ENCODE measurements around the gene VPS39.

The VPS39 gene

DNA sequence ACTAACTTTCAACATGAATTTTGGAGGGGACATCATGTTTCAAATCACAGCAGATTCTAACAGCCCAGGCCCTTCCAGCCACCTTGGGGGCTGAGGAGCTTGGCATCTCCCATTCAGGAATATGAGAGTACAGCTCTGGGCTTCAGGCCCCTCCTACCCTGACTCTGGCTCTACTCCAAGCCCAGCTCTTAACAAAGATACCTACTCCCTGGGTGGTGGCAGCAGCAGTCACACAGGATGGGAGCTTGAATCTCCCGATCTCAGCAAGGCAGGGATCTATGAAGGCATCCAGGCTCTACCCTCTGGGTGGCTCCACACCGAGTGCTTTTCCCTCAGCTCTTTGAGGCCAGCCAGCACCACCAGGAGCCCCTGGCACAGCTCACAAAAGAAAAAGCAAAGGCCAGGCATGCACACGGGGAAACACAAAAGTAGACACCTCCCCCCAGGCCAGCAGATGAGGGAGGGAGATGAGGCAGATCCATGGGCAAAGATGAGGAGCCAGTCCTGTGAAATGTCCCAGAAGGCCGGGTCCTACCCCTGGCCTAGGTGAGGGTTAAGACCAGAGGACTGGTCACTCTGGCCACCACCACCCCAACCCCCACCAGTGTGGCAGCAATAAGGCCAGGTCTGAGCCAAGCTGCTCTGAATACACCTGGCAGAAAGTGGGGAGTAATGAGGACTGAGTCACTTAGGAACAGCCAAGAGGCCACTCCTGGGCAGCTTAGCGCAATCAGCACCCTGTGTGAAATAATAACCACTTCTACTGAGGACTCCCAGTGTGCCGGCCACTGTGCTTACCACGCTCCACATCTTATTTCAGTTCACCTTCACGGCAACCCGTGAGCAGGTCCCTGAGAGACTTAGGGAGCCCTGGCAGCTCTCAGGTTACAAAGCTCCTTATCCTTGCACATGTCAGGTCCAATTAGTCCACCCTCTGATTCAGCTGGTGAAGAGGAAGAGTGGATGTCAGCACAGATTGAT is 76.0 kb downstream of the VPS39 start:
- H3K27me3 ChIP-seq (ENCODE audit: low read depth), result no peaks in the 10 kb centered on the region; the same call in 1 of the 2 replicates
- H3K36me3 ChIP-seq (replicated peaks), result no peaks in the 10 kb centered on the region
- in situ Hi-C loops (cut with MboI; ENCODE audit: low sequenced_read_pairs), result loop anchor here (10.0 kb wide), 1 partner anchor 137 kb away; no protein-coding TSS in a partner anchor
- DNase-seq (ENCODE audit: low spot score in 2 of 2), result peak in 1 of 2 experiments; percentile 27
- no peak overlapping the region for H3K4me3 ChIP-seq
- no peaks in the 10 kb centered on the region for H3K9me3 ChIP-seq
- H3K4me1 ChIP-seq, result no peaks in the 10 kb centered on the region

DNA sequence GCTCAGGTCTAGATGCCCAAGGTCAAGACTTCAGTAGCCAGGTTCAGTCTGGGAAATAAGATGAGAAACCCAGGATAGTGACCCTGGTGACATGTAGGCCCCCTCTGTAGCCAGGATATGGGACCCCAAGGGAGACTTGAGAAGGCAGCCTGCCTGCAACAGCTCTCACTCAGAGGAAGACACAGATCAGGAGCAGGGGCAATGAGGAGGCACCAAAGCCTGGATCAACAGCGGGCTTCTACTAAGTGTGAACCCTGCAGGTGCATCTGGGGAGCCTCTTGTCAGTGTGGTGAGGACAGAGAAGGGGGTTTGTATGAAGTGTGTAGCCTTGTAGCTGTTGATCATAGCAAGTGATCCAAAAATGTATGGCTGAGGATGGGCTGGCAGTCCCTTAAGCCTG is 77.1 kb downstream of the VPS39 start:
- no peaks in the 10 kb centered on the region for H3K9me3 ChIP-seq
- H3K27me3 ChIP-seq (ENCODE audit: low read depth), result no peaks in the 10 kb centered on the region; the same call in 1 of the 2 replicates
- in situ Hi-C loops (cut with MboI; ENCODE audit: low sequenced_read_pairs), result loop anchor here (10.0 kb wide), 1 partner anchor 136 kb away; no protein-coding TSS in a partner anchor

DNA sequence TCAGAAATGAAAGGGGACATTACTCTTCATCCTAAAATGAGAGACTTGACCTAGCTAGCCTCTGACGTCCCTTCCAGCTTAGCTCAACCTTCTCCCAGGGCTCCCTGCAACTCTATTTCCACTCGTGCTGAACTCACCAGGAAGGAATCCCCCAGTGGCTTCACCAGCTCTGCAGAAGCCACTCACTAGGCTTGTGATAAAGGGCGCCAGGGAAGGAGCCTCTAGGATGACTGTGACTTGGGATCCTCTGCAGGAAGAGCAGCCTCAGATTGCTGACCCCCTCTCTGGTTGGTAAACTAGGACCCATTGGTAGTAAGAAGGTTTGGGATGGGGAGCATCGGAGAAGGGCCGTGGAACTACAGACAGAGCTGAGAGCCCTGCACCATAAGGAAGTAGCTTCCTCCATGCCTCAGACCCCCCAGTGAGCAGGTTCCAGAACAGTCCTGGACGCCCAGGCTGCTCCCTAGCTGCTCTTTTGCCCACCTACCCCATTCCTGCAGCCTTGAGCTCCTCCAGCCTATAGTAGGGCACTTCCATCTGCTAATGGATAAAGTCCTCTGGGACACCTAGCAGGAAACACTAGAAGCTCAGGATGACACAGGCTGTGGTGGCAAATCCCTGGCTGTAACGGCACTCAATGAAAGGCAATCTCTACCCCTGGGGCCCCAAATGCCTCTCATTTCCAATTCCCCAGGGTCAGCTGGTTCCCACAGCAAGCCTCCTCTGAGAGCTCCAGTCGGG is 77.7 kb downstream of the VPS39 start:
- Histone ChIP-seq H3K36me3 (replicated peaks) (no peaks in the 10 kb centered on the region), H3K4me1 (no peaks in the 10 kb centered on the region), H3K4me3 (no peak overlapping the region), H3K9me3 (no peaks in the 10 kb centered on the region), H3K27me3 (ENCODE audit: low read depth) (no peaks in the 10 kb centered on the region; the same call in 1 of the 2 replicates)
- in situ Hi-C loops (cut with MboI; ENCODE audit: low sequenced_read_pairs), result loop anchor here (10.0 kb wide), 1 partner anchor 136 kb away; no protein-coding TSS in a partner anchor
- no peak for DNase-seq (ENCODE audit: low spot score in 2 of 2)

More for the DNA sequence above, 77.1 kb downstream of the VPS39 start:
- Histone ChIP-seq H3K4me3 (no peak overlapping the region), H3K4me1 (no peaks in the 10 kb centered on the region), H3K36me3 (replicated peaks) (no peaks in the 10 kb centered on the region)
- no peak for DNase-seq (ENCODE audit: low spot score in 2 of 2)

DNA sequence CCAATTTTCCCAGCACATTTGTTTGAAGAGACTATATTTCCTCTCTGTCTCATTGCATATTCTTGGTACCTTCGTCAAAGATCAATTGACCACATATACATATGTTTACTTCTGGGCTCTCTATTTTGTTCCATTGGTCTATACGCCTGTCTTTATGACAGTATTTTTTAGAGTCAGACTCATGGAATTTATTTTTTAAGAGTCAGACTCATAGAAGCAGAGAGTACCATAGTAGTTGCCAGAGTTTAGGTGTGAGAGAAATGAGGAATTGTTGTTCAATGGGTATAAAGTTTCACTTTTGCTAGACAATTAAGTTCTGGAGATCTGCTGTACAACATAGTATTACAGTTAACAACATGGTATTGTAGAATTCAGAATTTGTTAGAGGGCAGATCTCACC is 78.7 kb downstream of the VPS39 start:
- H3K27me3 ChIP-seq (ENCODE audit: low read depth), result no peaks in the 10 kb centered on the region; the same call in 1 of the 2 replicates
- in situ Hi-C loops (cut with MboI; ENCODE audit: low sequenced_read_pairs), result no loop called here
- H3K4me3 ChIP-seq, result no peak overlapping the region
- H3K36me3 ChIP-seq (replicated peaks), result no peaks in the 10 kb centered on the region
- no peaks in the 10 kb centered on the region for H3K9me3 ChIP-seq
- DNase-seq (ENCODE audit: low spot score in 2 of 2), result no peak
- no peaks in the 10 kb centered on the region for H3K4me1 ChIP-seq

DNA sequence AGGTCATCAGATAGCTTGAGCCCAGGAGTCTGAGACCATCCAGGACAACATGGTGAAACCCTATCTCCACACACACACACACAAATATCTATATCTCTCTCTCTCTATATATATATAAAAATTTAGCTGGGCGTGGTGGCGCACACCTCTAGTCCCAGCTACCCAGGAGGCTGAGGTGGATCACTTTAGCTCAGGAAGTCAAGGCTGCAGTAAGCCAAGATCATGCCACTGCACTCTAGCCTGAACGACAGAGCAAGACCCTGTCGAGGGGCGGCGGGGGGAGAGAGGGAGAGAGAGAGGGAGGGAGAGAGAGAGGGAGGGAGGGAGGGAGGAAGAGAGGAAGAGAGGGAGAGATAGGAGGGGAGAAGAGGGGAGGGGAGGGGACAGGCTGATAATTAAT is 79.6 kb downstream of the VPS39 start:
- H3K9me3 ChIP-seq, result no peaks in the 10 kb centered on the region
- no peak overlapping the region for H3K4me3 ChIP-seq
- no peaks in the 10 kb centered on the region for H3K36me3 ChIP-seq (replicated peaks)
- H3K4me1 ChIP-seq, result no peaks in the 10 kb centered on the region
- no peaks in the 10 kb centered on the region; the same call in 1 of the 2 replicates for H3K27me3 ChIP-seq (ENCODE audit: low read depth)
- no peak for DNase-seq (ENCODE audit: low spot score in 2 of 2)
- in situ Hi-C loops (cut with MboI; ENCODE audit: low sequenced_read_pairs), result no loop called here

DNA sequence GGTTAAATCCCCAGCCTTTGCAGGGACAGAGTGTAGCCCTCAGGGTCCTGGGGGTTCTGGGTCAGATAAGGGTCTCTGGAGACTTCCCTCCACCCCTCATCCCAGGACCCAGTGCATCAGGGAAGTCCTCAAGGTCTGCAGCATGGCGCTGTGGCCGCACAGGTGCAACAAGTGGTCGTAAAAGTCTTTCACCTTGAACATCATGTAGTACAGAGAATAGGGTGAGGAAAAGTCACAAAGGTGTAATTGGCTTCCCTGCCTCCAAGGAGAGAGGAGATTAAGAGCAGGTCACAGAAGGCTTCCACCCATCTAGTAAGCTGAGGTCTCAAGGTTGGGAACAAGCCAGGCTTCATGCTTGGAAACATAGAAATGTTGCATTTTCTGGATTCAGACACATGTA is 84.6 kb downstream of the VPS39 start:
- peaks cover 8% of the 10 kb centered on the region for H3K4me1 ChIP-seq
- no peak for DNase-seq (ENCODE audit: low spot score in 2 of 2)
- in situ Hi-C loops (cut with MboI; ENCODE audit: low sequenced_read_pairs), result no loop called here

DNA sequence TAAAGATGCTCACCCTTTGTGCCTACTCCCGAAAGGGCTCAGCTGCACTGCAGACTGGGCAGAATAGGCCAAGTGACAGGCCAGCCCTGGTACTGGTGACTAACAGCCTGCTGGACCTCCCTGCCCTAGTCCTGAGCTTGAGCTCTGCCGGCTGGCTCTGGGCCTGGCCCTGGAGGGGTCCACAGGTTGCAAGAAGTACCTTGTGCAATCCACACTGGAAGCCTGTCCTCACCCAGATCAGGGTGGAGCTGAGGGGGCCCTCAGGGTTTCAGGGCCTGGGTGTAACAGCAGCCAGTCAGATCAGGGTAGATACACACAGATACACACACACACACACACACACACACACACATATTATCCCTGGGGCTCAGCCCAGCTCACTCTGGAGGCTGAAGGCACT is 86.4 kb downstream of the VPS39 start:
- Histone ChIP-seq H3K27me3 (ENCODE audit: low read depth) (no peaks in the 10 kb centered on the region), H3K36me3 (replicated peaks) (no peaks in the 10 kb centered on the region), H3K4me1 (peaks cover 8% of the 10 kb centered on the region), H3K9me3 (no peaks in the 10 kb centered on the region), H3K4me3 (no peak overlapping the region)
- DNase-seq (ENCODE audit: low spot score in 2 of 2), result no peak
- in situ Hi-C loops (cut with MboI; ENCODE audit: low sequenced_read_pairs), result no loop called here

More for the DNA sequence above, 84.6 kb downstream of the VPS39 start:
- Histone ChIP-seq H3K27me3 (ENCODE audit: low read depth) (no peaks in the 10 kb centered on the region), H3K4me3 (no peak overlapping the region), H3K9me3 (no peaks in the 10 kb centered on the region), H3K36me3 (replicated peaks) (no peaks in the 10 kb centered on the region)

DNA sequence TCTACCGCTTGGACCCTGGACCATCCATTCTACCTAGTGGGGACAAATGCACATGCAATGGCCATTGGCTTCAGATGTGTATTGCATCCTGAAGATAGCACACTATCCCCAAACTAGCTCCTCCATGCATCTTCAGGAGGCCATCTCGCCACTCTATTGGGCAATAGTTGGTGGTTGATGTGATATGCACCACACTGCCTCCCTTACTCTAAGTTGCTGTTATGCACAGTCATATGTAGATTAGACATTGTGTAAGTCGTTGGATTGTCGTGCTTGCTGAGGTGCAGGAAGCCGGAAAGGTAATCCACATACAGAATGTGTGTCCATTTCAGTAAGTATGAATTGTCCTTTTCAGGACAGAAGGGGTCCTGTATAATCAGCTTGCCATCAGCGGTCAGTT is 87.1 kb downstream of the VPS39 start:
- Histone ChIP-seq H3K4me3 (no peak overlapping the region), H3K9me3 (no peaks in the 10 kb centered on the region), H3K36me3 (replicated peaks) (no peaks in the 10 kb centered on the region), H3K27me3 (ENCODE audit: low read depth) (no peaks in the 10 kb centered on the region), H3K4me1 (peaks cover 8% of the 10 kb centered on the region)
- in situ Hi-C loops (cut with MboI; ENCODE audit: low sequenced_read_pairs), result no loop called here
- no peak for DNase-seq (ENCODE audit: low spot score in 2 of 2)

DNA sequence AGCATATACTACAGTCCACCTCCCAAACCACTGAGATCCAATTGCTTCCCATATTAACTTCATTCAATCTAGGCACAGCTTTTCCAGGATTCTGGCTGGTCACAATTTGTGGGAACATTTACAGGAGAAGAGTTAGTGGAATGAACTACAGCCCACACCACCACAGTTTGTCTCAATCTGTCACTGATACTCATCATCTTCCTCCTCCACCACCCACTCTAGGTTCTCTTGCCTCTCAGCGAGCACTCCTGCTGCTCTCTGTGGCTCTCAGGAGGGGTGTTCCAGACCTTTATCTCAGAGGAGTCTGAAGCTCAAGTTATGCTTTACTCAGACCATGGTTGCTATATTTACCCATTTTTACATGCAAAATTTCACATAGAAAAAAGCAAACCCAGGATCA is 87.8 kb downstream of the VPS39 start:
- Histone ChIP-seq H3K9me3 (no peaks in the 10 kb centered on the region), H3K4me3 (no peak overlapping the region), H3K4me1 (peaks cover 8% of the 10 kb centered on the region), H3K36me3 (replicated peaks) (no peaks in the 10 kb centered on the region), H3K27me3 (ENCODE audit: low read depth) (no peaks in the 10 kb centered on the region)
- in situ Hi-C loops (cut with MboI; ENCODE audit: low sequenced_read_pairs), result no loop called here
- no peak for DNase-seq (ENCODE audit: low spot score in 2 of 2)

DNA sequence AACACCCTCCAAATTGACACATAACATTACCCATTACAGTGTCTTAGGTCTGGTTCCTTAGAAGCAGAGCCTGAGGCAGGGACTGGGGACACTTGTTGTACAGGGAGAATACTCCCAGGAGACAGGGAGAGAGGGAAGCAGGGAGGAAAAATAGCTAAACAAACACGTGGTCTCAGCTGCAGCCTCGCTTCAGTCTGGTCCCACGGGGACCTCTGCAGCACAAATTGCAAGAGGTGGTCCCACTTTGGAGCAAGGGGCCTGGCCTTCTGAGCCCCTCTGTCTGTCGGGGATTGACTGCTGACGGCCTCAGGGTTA is 88.7 kb downstream of the VPS39 start:
- Histone ChIP-seq H3K4me1 (peaks cover 8% of the 10 kb centered on the region), H3K9me3 (no peaks in the 10 kb centered on the region), H3K4me3 (peak overlapping the region; percentile 16), H3K36me3 (replicated peaks) (no peaks in the 10 kb centered on the region), H3K27me3 (ENCODE audit: low read depth) (no peaks in the 10 kb centered on the region)
- DNase-seq (ENCODE audit: low spot score in 2 of 2), result peak in 1 of 2 experiments; percentile 13
- in situ Hi-C loops (cut with MboI; ENCODE audit: low sequenced_read_pairs), result no loop called here

DNA sequence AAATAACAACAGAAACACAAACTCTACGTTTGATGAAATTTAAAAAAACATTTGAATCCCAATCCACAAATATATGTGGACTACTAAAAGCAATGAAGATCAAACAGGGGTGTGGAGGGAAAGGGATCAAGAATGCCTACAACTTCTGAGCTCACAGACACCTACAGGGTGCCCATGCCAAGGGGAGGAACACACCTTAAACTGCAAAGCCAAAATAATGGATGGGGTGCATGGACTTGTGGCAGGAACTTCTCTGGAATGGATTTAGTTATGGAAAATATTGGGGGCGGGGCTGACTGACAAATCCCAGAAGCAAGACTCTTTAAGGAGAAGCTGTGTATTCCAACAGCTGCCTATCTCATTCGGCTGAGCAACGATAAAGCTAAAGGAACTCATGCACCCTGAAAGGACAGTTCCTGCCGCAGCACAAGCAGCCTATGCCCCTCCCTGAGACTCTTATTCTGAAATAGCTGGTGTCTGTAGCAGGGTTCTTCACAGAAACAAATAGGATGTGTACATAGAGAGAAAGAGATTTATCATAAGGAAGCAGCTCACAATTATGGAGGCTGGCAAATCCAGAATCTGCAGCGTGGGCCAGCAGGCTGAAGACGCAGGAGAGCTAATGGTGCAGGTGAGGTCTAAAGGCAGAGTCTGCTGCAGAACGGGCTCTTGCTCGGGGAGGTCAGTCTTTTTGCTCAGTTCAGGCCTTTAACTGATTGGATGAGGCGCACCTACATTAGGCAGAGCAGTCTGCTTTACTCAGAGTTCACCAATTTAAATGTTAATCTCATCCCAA is 89.3 kb downstream of the VPS39 start:
- DNase-seq (ENCODE audit: low spot score in 2 of 2), result peak; percentile 39 to 52
- Histone ChIP-seq H3K36me3 (replicated peaks) (no peaks in the 10 kb centered on the region), H3K27me3 (ENCODE audit: low read depth) (no peaks in the 10 kb centered on the region), H3K9me3 (no peaks in the 10 kb centered on the region), H3K4me1 (peaks cover 8% of the 10 kb centered on the region), H3K4me3 (peak overlapping the region; percentile 16)
- in situ Hi-C loops (cut with MboI; ENCODE audit: low sequenced_read_pairs), result no loop called here

DNA sequence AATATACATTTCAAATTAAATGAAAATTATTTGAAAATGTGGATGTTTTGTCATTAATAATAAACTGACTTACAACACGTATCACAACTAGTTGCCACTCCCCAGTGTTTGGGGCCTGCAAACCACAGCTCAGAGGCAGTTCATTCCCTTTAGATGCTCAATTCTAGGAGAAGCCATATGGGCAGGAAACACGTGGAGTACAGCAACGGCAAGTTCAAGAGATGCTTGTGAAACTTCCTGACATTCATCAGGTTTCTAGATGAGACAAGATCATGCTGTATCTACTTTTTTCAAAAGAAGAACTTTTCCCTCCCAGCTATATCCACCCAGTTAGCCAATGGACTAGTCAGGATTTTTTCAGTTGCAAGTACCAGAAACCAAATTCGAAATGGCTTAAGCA is 96.2 kb downstream of the VPS39 start:
- H3K9me3 ChIP-seq, result no peaks in the 10 kb centered on the region
- H3K4me3 ChIP-seq, result no peak overlapping the region
- in situ Hi-C loops (cut with MboI; ENCODE audit: low sequenced_read_pairs), result no loop called here
- no peak for DNase-seq (ENCODE audit: low spot score in 2 of 2)
- no peaks in the 10 kb centered on the region for H3K27me3 ChIP-seq (ENCODE audit: low read depth)
- H3K36me3 ChIP-seq (replicated peaks), result no peaks in the 10 kb centered on the region
- no peaks in the 10 kb centered on the region for H3K4me1 ChIP-seq

DNA sequence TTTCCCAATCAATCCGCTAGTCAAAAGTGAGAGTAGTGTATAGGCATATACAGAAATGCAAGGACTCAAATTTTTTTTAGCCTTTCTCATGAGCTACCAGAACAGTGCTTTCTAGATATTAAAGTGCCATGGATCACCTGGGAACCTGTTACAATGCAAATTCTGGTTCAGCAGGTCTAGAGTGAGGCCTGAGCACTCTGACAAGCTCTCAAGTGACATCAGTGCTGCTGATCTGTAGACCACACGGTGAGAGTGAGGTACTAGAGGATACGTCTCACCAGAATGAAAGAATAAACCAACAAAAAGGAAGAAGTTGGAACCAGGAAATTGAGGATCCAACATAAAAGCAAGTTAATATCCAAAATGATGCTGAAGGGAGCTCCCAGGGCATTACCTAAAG is 97.7 kb downstream of the VPS39 start:
- H3K27me3 ChIP-seq (ENCODE audit: low read depth), result no peaks in the 10 kb centered on the region
- H3K36me3 ChIP-seq (replicated peaks), result no peaks in the 10 kb centered on the region
- in situ Hi-C loops (cut with MboI; ENCODE audit: low sequenced_read_pairs), result no loop called here
- H3K4me1 ChIP-seq, result no peaks in the 10 kb centered on the region
- H3K9me3 ChIP-seq, result no peaks in the 10 kb centered on the region
- DNase-seq (ENCODE audit: low spot score in 2 of 2), result no peak
- H3K4me3 ChIP-seq, result no peak overlapping the region
